Fibroblast of the aortic adventitia (primary cell): ENCODE measurements around the gene MAPT. TPM values are rescaled to one million over a fixed set of nuclear protein-coding genes. Genes with fewer than 3 reads are reported as not detected.
"Not testable (repeated sequence)": the region's sequence is repeated elsewhere in the genome, so short reads cannot be mapped to it uniquely, and the experiment has no call there.

Experiments used
- DNase-seq: peaks from one replicate; pipeline ENCODE4 v3.0.0-alpha.2; 2010; ENCODE audit warnings: low read depth
- H3K4me3 ChIP-seq: 2 replicates; pipeline ENCODE4 v1.5.1; 2011; ENCODE audit warnings: low read depth, mild to moderate bottlenecking, control low read depth, low read length, moderate library complexity
- total RNA-seq: library from RNA; depleted of rRNA; stranded (reverse); fragments of >200 nt; gene quantifications from 2 replicates; pipeline ENCODE4 v1.2.3, GENCODE V29; 2012; ENCODE audit warnings: low replicate concordance
- TF ChIP-seq, protein P1 (sequence below): IDR thresholded peaks from 2 replicates; pipeline ENCODE4 v1.5.1; 2011; ENCODE audit warnings: mild to moderate bottlenecking, low read length, control low read depth, inconsistent platforms; ENCODE audit not compliant: insufficient read depth

The MAPT gene
- total RNA-seq, 1 donor, result 0.54 TPM

DNA sequence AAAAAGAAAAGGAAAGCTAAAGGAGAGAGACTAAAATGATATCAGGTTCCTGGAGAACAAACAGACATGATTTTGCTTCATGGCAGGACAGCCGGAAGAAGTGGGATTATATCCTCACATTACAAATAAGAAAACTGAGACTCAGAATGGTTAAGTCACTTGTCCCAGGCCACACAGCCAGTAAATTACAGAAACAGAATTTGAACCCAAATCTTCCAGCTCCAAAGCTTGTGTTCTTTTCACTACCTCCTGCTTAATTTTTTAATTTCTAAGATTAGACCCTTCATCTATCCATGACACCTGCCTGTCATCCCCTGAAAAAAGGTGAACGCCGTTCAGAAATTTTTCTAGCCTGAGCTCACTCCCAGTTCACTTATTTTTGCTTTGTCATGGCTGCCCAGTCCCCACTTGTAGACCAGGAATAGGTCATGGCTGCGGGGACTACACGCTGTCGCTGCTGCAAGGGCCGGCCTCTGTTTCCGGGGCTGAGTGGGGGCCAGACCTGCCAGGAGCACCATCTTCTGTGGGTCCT is 36.1 kb downstream of the MAPT start:
- no peak for DNase-seq
- no peak overlapping the region for H3K4me3 ChIP-seq
- TF ChIP-seq, protein P1, sequence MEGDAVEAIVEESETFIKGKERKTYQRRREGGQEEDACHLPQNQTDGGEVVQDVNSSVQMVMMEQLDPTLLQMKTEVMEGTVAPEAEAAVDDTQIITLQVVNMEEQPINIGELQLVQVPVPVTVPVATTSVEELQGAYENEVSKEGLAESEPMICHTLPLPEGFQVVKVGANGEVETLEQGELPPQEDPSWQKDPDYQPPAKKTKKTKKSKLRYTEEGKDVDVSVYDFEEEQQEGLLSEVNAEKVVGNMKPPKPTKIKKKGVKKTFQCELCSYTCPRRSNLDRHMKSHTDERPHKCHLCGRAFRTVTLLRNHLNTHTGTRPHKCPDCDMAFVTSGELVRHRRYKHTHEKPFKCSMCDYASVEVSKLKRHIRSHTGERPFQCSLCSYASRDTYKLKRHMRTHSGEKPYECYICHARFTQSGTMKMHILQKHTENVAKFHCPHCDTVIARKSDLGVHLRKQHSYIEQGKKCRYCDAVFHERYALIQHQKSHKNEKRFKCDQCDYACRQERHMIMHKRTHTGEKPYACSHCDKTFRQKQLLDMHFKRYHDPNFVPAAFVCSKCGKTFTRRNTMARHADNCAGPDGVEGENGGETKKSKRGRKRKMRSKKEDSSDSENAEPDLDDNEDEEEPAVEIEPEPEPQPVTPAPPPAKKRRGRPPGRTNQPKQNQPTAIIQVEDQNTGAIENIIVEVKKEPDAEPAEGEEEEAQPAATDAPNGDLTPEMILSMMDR, result no peak

DNA sequence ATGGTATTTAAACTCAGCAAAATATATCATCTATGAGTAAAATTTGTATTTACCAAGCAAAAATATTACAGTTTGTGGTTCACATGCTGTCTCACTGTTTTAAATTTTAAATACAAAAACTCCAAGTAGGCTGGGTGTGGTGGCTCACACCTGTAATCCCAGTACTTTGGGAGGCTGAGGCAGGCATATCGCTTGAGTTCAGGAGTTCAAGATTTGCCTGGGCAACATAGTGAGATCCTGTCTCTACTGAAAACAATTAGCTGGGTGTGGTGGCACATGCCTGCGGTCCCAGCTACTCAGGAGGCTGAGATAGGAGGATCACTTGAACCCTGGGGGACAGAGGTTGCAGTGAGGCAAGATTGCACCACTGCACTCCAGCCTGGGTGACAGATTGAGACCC is 37.3 kb downstream of the MAPT start:
- H3K4me3 ChIP-seq, result no peak overlapping the region
- TF ChIP-seq, protein P1, result no peak
- no peak for DNase-seq

DNA sequence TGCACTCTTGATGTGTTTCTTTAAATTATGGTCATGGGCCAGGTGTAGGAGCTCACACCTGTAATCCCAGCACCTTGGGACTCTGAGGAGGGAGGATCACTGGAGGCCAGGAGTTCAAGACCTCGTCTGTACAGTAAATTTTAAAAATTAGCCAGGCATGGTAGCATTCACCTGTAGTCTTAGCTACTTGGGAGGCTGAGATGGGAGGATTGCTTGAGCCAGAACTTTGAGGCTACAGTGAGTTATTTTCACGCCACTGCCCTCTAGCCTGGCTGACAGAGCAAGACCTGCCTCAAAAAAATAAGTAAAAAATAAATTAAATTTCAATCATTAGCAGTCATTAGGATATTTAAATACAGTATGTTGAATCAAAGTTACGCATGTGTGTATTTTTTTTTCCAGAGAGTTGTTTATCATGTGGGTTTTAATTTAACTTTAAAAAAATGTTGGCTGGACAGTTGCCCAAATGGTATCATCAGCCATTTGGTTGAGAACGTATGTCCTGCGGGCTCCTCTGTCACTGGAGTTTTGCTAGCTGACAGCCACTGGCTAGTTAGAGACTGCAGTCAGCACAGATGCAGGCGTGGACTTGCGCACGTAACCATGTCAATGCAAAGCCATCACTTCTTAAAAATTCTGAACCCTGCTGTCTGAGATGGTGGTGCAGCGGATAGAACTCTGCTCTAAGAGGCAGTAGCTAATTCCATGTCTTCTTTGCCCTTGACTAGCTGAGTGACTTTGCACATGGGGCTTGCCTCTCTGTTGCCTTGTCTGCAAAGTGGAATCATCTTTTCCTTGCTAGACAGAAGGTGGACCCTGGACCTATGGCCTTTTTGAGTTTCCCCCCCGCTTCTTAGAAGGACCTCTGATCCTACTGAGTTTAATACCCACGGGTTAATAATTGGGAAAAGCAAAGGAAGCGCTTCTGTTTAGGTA is 40.0 kb downstream of the MAPT start:
- no peak for DNase-seq
- no peak overlapping the region for H3K4me3 ChIP-seq
- TF ChIP-seq, protein P1, result no peak

DNA sequence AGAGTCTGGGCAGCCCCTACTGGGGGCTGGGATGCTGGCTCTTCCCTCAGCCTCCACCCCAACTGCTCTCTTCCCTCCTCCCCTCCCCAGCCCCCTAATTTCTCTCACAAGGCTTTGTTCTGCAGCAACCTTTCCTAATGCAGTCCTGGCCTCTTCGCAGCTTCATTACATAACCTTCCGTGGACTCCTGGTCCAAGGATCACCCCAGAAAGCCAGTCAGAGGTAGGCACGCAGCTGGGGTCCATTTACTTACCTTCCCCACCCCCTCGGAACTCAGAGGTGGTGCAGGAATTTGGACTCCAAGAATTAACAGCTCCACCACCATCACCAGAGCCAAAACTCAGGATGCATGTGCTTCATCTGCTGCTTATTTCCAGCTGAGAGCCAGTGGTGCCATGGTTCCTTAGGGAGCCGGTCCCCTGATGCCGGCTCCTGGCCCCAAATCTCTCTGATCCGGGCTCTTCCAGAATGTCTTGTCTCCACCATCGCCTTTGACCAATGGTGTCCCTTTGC is 40.9 kb downstream of the MAPT start:
- no peak for DNase-seq
- TF ChIP-seq, protein P1, result no peak
- no peak overlapping the region for H3K4me3 ChIP-seq

DNA sequence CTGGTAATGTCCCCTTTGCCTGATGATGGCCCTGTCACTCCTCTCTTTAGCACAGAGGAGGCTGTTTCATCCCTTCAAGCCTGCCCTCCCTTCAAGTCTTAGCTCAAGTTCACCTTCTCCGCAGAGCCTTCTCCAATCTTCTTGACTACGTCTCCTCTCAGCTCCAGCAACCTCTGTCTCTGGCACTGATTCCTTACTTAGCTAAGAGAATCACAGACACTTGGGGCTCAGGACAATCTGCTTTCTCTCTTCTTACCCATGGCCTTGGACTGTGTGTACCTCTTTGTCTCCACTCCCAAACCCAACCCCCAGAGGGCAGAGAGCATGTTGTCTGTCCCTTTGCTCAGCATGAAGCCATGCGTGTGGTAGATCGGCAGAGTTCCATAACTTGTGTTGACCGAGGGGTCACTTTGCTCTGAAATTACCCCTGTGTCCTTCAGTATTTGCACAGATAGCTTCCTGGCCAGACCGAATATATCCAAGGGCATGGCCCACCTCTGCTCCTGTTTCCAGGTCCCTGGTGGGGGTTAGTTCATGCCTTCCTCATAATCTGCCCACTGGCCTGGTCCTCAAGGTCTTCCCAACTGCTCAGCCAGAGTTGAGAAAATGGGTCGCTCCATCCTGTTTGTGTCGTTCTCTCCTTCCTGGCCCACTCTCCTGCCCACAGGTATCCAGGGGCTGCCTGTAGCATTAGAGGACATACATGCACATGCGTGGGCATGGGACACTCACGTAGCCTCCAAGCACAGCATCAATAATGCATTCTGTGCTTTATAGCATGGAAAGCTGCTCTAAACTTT is 41.6 kb downstream of the MAPT start:
- H3K4me3 ChIP-seq, result no peak overlapping the region
- TF ChIP-seq, protein P1, result no peak

DNA sequence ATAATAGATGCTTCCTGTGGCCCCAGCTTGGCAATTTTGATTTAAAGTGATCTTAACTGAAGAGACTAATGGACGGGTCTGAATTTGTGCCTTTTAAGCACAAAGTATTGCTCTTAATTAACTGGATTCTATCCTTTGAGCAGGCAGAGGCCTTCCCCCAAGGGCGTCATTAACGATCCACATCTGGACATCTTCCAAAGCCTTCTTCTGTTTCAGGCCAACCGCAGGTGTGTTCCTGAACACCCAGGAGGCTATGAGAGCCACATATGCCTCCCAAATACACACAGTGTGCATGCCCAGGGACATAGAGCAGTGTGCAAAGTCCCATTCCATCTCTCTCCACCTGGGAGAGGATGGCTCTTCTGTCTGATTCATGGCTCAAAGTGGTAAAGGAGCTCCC is 42.3 kb downstream of the MAPT start:
- TF ChIP-seq, protein P1, result no peak
- DNase-seq, result no peak
- H3K4me3 ChIP-seq, result no peak overlapping the region

More for the DNA sequence above, 41.6 kb downstream of the MAPT start:
- DNase-seq, result no peak

DNA sequence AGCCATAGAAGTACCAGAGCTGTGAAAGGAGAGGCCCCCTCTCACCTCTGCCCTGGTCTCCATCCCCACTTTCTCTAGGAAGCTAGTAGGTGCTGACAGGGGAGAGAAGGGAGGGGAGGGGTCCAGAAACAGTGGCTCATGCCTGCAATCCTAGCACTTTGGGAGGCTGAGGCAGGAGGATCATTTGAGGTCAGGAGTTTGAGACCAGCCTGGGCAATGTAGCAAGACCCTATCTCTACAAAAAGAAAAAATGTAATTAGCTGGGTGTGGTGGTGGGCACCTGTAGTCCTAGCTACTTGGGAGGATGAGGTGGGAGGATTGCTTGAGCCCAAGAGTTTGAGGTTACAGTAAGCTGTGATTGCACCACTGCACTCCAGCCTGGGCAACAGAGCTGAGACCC is 42.8 kb downstream of the MAPT start:
- not testable (repeated sequence) for DNase-seq, H3K4me3 ChIP-seq
